ENCODE data around the gene CHRNB4. TPM values are rescaled to one million over a fixed set of nuclear protein-coding genes. Genes with fewer than 3 reads are reported as not detected.

CHRNB4 gene
- total RNA-seq, 2 donors from 2014 or later: not detected

DNA sequence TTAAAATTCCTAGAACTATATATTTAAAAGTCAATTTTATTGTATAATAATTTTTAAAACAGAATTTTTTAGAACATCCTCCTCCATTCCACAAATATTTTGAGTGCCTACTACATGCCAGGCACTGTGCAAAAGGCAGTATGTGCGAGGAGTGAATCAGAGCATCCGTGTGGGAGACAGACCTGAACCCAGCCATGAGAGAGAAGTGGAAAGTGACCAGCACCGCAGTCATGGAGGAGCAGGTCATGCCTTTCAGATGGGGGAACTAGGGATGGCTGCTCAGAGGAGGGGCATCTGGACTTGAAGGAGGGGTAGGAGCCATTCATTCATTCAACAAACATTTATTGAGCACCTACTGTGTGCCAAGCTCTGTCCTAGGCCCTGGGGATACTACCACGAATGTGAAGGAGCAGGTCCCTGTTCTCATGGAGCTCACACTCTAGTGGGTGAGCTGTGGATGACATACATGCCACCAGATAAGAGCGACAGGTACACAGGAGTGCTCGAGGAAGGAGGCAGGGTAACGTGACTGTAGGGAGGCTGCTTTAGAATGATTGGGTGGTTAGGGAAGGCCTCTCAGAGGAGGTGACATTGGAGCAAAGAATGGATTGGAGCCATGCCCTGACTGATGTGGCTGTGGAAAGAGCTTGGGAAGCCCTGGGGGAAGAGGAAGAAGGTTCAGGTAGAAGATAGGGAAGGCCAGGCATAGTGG lies 17.1 kb downstream of the CHRNB4 start:
- no peak for DNase-seq (ENCODE audit: low spot score)
- Histone ChIP-seq H3K36me3 (no peaks in the 10 kb centered on the region), H3K4me1 (peaks cover 0 to 19% of the 10 kb centered on the region in 2 donors), H3K4me3 (no peak overlapping the region), H3K9me3 (no peaks in the 10 kb centered on the region), H3K27me3 (peaks cover 12 to 33% of the 10 kb centered on the region in 2 donors), H3K27ac (no peak overlapping the region)
- TF ChIP-seq, protein P1, sequence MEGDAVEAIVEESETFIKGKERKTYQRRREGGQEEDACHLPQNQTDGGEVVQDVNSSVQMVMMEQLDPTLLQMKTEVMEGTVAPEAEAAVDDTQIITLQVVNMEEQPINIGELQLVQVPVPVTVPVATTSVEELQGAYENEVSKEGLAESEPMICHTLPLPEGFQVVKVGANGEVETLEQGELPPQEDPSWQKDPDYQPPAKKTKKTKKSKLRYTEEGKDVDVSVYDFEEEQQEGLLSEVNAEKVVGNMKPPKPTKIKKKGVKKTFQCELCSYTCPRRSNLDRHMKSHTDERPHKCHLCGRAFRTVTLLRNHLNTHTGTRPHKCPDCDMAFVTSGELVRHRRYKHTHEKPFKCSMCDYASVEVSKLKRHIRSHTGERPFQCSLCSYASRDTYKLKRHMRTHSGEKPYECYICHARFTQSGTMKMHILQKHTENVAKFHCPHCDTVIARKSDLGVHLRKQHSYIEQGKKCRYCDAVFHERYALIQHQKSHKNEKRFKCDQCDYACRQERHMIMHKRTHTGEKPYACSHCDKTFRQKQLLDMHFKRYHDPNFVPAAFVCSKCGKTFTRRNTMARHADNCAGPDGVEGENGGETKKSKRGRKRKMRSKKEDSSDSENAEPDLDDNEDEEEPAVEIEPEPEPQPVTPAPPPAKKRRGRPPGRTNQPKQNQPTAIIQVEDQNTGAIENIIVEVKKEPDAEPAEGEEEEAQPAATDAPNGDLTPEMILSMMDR (IDR thresholded peaks at IDR 0.05): no peak

DNA sequence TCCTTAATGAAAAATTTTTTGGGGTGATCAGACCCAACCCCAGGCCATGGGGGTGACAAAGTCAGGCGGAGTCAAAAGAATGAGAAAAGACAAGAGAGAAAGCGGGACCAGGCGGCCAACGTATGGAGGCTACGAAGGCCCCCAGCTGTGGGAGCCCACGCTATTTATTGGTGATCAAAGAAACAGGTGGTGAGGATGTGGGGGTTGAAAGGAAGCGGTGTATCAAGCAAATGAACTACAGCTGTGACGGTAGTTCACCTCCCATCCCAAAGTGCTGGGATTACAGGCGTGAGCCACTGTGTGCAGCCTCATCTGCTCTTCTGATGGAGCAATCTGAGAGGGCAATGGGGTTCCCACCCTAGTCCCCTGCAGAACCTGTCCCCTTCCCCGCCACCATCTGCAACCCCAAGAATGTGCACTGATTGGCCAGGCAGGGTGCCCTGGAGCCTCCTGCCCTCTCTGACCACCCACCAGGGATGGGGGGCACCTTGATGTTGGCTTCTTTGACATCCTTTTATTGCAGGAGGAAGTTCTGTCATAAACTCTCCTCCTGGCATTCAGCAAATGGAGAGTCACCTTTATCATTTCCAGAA lies 19.1 kb downstream of the CHRNB4 start:
- Histone ChIP-seq H3K27me3 (peaks cover 13 to 36% of the 10 kb centered on the region in 2 donors), H3K9me3 (no peaks in the 10 kb centered on the region), H3K4me1 (peaks cover 0 to 23% of the 10 kb centered on the region in 2 donors), H3K36me3 (no peaks in the 10 kb centered on the region), H3K27ac (no peak overlapping the region), H3K4me3 (no peak overlapping the region)
- no peak for DNase-seq (ENCODE audit: low spot score)
- TF ChIP-seq, protein P1 (IDR thresholded peaks at IDR 0.05): no peak

DNA sequence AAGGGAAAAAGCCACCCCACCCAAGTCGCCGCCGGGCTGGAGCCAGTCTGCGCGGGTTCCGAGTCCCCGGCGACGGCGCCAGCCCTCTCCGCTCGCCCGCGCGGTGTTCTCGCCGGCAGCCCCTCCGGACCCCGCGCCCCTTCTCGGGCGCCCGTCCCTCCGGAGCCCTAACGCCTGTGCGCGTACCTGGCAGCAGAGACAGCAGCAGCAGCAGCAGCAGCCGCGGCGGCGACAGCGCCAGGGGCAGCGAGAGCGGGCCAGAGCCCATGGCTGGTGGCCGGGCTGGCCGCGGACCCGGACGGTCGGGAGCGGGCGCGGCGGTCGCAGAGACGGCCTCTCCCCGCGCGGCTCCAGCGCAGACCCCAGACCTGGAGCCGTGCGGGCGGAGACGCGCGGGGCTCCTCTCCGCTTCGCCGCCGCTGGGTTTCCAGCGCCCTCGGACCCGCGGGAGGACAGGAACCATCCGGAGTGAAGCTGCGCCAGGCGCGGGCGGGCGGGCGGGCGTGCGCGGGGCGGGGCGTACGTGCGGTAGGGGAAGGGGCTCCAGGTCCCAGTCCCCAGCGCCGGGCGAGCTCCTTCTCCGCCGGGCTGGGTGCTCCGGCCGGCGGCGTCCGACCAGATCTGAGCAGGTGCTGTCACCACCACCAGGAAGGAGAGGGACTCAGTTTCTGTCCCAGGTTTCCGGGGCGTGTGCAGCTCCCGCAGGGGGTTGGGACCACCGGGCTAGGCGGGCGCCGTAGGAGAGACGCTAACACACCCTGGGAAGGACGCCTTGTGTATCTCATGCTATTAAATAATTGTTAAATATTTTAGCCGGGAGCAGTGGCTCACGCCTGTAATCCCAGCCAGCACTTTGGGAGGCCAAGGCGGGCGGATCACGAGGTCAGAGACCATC lies 20.2 kb downstream of the CHRNB4 start, which contains the start of gene CHRNA3:
CHRNA3 (minus strand) TSS at position 470 of the 895 bp plus-strand sequence; CDS start at position 268, 202 bp downstream.
- Histone ChIP-seq H3K4me1 (peaks cover 0 to 23% of the 10 kb centered on the region in 2 donors), H3K36me3 (no peaks in the 10 kb centered on the region), H3K27ac (no peak within 1 kb of the TSS), H3K27me3 (peaks cover 13 to 36% of the 10 kb centered on the region in 2 donors), H3K4me3 (peak within 1 kb of the TSS; percentile 27 to 43), H3K9me3 (no peaks in the 10 kb centered on the region)
- no peak for DNase-seq (ENCODE audit: low spot score)
- TF ChIP-seq, protein P1 (IDR thresholded peaks at IDR 0.05): no peak

DNA sequence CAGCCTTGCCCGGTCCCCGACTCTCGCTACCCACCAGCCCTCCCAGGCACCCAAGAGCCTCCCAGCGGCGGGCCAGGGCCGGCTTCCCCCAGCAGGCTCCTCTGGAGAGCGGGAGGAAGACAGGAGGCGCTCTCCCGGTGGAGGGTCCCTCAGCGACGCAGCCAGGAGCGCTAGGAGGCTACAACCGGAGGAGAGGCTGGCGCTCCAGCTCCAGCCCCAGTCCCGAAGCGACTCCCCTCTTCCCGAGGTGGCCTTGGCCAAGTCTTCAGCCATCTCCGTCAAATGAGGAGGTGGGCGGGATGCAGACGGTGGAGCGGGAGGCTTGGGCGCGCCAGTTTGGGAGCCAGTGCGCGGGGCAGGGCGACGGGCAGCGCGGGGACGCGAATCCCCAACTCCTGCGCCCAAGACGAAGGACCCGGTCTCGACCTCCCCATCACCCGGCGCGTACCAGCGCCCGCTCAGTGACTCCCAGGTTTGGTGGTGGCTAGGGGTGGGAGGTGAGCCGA lies 20.9 kb downstream of the CHRNB4 start:
- no peak for DNase-seq (ENCODE audit: low spot score)

More for the DNA sequence above, 20.9 kb downstream of the CHRNB4 start:
- peaks cover 13 to 36% of the 10 kb centered on the region in 2 donors for H3K27me3 ChIP-seq
- H3K27ac ChIP-seq: no peak overlapping the region
- H3K9me3 ChIP-seq: no peaks in the 10 kb centered on the region
- TF ChIP-seq, protein P1 (IDR thresholded peaks at IDR 0.05): no peak
- no peaks in the 10 kb centered on the region for H3K36me3 ChIP-seq
- H3K4me3 ChIP-seq: peak overlapping the region in 1 of 2 donors; percentile 43
- H3K4me1 ChIP-seq: peaks cover 0 to 23% of the 10 kb centered on the region in 2 donors
